ENCODE data around the gene SYNPR.
A peak's percentile ranks its signal among the peaks of the same experiment; 100 is the strongest.

SYNPR gene

GRCh38 chr3:63561879-63562278 is 283.8 kb downstream of the SYNPR start:
- DNase-seq: no peak

GRCh38 chr3:63562323-63562722 is 284.2 kb downstream of the SYNPR start:
- DNase-seq: no peak

- no peak for DNase-seq
Observed at GRCh38 chr3:63563572-63563971, 285.5 kb downstream of the SYNPR start.

GRCh38 chr3:63565220-63565619 is 287.1 kb downstream of the SYNPR start:
- DNase-seq: peak; percentile 83

GRCh38 chr3:63571682-63572081 is 293.6 kb downstream of the SYNPR start:
- no peak for DNase-seq

- DNase-seq: no peak
Observed at GRCh38 chr3:63576846-63577245, 298.7 kb downstream of the SYNPR start.

GRCh38 chr3:63578858-63579257 is 300.8 kb downstream of the SYNPR start:
- no peak for DNase-seq

GRCh38 chr3:63580151-63580550 is 302.0 kb downstream of the SYNPR start:
- DNase-seq: no peak

- DNase-seq: no peak
Observed at GRCh38 chr3:63582943-63583500, 304.9 kb downstream of the SYNPR start.

- DNase-seq: no peak
Observed at GRCh38 chr3:63584681-63585080, 306.6 kb downstream of the SYNPR start.

- DNase-seq: peak; percentile 84
Observed at GRCh38 chr3:63585927-63586326, 307.8 kb downstream of the SYNPR start.

GRCh38 chr3:63588895-63589294 is 310.8 kb downstream of the SYNPR start:
- DNase-seq: no peak

- DNase-seq: no peak
Observed at GRCh38 chr3:63593779-63594178, 315.7 kb downstream of the SYNPR start.

- peak; percentile 87 for DNase-seq
Observed at GRCh38 chr3:63595221-63595620, 317.1 kb downstream of the SYNPR start.

GRCh38 chr3:63597019-63597418 is 318.9 kb downstream of the SYNPR start:
- no peak for DNase-seq

GRCh38 chr3:63607716-63608115 is 329.6 kb downstream of the SYNPR start:
- DNase-seq: no peak

GRCh38 chr3:63609408-63609807 is 331.3 kb downstream of the SYNPR start:
- no peak for DNase-seq

GRCh38 chr3:63609834-63610233 is 331.7 kb downstream of the SYNPR start:
- no peak for DNase-seq

GRCh38 chr3:63611382-63611781 is 333.3 kb downstream of the SYNPR start:
- no peak for DNase-seq

GRCh38 chr3:63613561-63613960 is 335.5 kb downstream of the SYNPR start:
- no peak for DNase-seq

GRCh38 chr3:63617391-63617790 is 339.3 kb downstream of the SYNPR start:
- DNase-seq: no peak

GRCh38 chr3:63624941-63625560 is 346.9 kb downstream of the SYNPR start:
- DNase-seq: no peak

- DNase-seq: no peak
Observed at GRCh38 chr3:63631670-63632069, 353.6 kb downstream of the SYNPR start.

- DNase-seq: no peak
Observed at GRCh38 chr3:63635186-63635585, 357.1 kb downstream of the SYNPR start.

GRCh38 chr3:63639806-63640205 is 361.7 kb downstream of the SYNPR start:
- no peak for DNase-seq
